ENCODE measurements around the gene DNAJA4.

GRCh38 chr15:78321041-78321570 lies 56.7 kb downstream of the DNAJA4 start:
- TF ChIP-seq POLR2AphosphoS5 (IDR thresholded peaks at IDR 0.05) (no peak), POLR2A (IDR thresholded peaks at IDR 0.05) (no peak)
